Measurements from ENCODE around the gene KIDINS220. TPM values are rescaled to one million over a fixed set of nuclear protein-coding genes. Genes with fewer than 3 reads are reported as not detected.

KIDINS220 gene
- total and polyA plus RNA-seq, 9 of the 15 experiments (the other 6 are each of a cell fraction or from before 2014, with no cell fraction given) = 15.2 to 48.0 (median 34.4) TPM

DNA sequence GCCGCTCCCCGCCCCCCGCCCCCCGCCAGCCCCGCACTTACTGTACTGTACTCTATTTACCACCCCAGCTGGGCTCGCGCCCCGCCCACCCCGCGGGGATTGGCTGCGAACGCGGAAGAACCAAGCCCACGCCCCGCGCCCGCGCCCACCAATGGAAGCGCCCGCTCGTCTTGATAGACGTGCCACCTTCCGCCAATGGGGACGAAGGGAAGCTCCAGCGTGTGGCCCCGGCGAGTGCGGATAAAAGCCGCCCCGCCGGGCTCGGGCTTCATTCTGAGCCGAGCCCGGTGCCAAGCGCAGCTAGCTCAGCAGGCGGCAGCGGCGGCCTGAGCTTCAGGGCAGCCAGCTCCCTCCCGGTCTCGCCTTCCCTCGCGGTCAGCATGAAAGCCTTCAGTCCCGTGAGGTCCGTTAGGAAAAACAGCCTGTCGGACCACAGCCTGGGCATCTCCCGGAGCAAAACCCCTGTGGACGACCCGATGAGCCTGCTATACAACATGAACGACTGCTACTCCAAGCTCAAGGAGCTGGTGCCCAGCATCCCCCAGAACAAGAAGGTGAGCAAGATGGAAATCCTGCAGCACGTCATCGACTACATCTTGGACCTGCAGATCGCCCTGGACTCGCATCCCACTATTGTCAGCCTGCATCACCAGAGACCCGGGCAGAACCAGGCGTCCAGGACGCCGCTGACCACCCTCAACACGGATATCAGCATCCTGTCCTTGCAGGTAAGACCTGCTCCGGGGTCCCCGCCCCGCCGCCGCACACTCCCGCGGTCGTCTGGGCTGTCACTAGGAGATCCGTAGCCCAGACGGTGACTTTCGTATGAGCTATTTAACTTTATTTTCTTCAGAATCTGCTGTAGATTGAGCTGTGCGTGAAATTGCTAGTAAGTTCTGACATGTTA lies 155.4 kb downstream of the KIDINS220 start, which contains the start of gene ID2 (continued):
- TF ChIP-seq LCOR (CRISPR knock-in tag; IDR thresholded peaks at IDR 0.05) (peak; percentile 66), DMBX1 (CRISPR knock-in tag; IDR thresholded peaks at IDR 0.05; ENCODE audit: borderline replicate concordance) (no peak), PATZ1 (CRISPR knock-in tag; IDR thresholded peaks at IDR 0.05; ENCODE audit: borderline replicate concordance) (no peak), ZFPM2 (CRISPR knock-in tag; IDR thresholded peaks at IDR 0.05) (no peak), GABPB1 (CRISPR knock-in tag; IDR thresholded peaks at IDR 0.05) (no peak; the same call in 1 of the 2 replicates), GABPB2 (CRISPR knock-in tag; conservative IDR thresholded peaks at IDR 0.05) (no peak), CTCF (IDR thresholded peaks at IDR 0.05 in 2 of 3, conservative IDR thresholded peaks at IDR 0.05 in 1 of 3; ENCODE audit: insufficient read depth in 2 of 3, low read depth in 1 of 3, low read length in 3 of 3) (0 out of 6 replicates have a peak, but pooled peaks of 1 of the 3 experiments have one; percentile 3), ZNF445 (CRISPR knock-in tag; IDR thresholded peaks at IDR 0.05; ENCODE audit: low read depth) (no peak), HCFC1 (IDR thresholded peaks at IDR 0.05; ENCODE audit: low read depth, low read length) (0 out of 2 replicates have a peak, but pooled peaks have one; percentile 44), HSF4 (CRISPR knock-in tag; IDR thresholded peaks at IDR 0.05; ENCODE audit: borderline replicate concordance) (no peak), CCNT2 (IDR thresholded peaks at IDR 0.05; ENCODE audit: borderline replicate concordance, extremely low read depth, insufficient read length, low read depth, low read length) (peak; percentile 44), NFE2L1 (tag; IDR thresholded peaks at IDR 0.05; ENCODE audit: borderline replicate concordance, low read depth) (no peak), SAFB2 (IDR thresholded peaks at IDR 0.05; ENCODE audit: borderline replicate concordance, low read depth, low read length, severe bottlenecking) (no peak), ZFX (CRISPR knock-in tag; IDR thresholded peaks at IDR 0.05) (peak; percentile 55; the same call in 1 of the 2 replicates), C11orf30 (IDR thresholded peaks at IDR 0.05; ENCODE audit: low read depth) (no peak), NEUROD1 (IDR thresholded peaks at IDR 0.05; ENCODE audit: borderline replicate concordance, low read depth, low read length, partially characterized antibody) (peak; percentile 93), ZNF75A (CRISPR knock-in tag; IDR thresholded peaks at IDR 0.05) (no peak), ZNF41 (CRISPR knock-in tag; conservative IDR thresholded peaks at IDR 0.05) (no peak), EHMT2 (IDR thresholded peaks at IDR 0.05) (no peak)
- TF ChIP-seq, protein P1, sequence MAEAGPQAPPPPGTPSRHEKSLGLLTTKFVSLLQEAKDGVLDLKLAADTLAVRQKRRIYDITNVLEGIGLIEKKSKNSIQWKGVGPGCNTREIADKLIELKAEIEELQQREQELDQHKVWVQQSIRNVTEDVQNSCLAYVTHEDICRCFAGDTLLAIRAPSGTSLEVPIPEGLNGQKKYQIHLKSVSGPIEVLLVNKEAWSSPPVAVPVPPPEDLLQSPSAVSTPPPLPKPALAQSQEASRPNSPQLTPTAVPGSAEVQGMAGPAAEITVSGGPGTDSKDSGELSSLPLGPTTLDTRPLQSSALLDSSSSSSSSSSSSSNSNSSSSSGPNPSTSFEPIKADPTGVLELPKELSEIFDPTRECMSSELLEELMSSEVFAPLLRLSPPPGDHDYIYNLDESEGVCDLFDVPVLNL (CRISPR knock-in tag; IDR thresholded peaks at IDR 0.05; ENCODE audit: low read depth) = no peak
- TF ChIP-seq, protein P2, sequence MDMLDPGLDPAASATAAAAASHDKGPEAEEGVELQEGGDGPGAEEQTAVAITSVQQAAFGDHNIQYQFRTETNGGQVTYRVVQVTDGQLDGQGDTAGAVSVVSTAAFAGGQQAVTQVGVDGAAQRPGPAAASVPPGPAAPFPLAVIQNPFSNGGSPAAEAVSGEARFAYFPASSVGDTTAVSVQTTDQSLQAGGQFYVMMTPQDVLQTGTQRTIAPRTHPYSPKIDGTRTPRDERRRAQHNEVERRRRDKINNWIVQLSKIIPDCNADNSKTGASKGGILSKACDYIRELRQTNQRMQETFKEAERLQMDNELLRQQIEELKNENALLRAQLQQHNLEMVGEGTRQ (CRISPR knock-in tag; IDR thresholded peaks at IDR 0.05) = no peak

Measured in K562 (cell line).